Cardiac muscle cell (in vitro differentiated cells and primary cell): ENCODE results near the gene ALPK3. TPM values are rescaled to one million over a fixed set of nuclear protein-coding genes. Genes with fewer than 3 reads are reported as not detected.

Experiments
- DNase-seq, 2 donors: peaks; one replicate each; pipeline versions ENCODE4 v3.0.0 to v3.0.0-alpha.2; 2010 to 2017; ENCODE audit warnings: low read depth in 1 of 2, low spot score in 1 of 2
- H3K27ac ChIP-seq: fragments of 200-600 bp; sonication (generic); 2 replicates; pipeline ENCODE4 v1.5.1; 2016
- H3K27me3 ChIP-seq: fragments of 200-600 bp; sonication (generic); 2 replicates; pipeline ENCODE4 v1.6.0; 2016; ENCODE audit warnings: control low read depth
- H3K36me3 ChIP-seq: fragments of 200-600 bp; sonication (generic); 2 replicates; pipeline ENCODE4 v1.5.1; 2016; ENCODE audit warnings: control low read depth
- H3K4me1 ChIP-seq: fragments of 200-600 bp; sonication (generic); 2 replicates; pipeline ENCODE4 v1.8.1; 2017; ENCODE audit warnings: low read depth, mild to moderate bottlenecking, mixed run types
- H3K4me3 ChIP-seq: fragments of 200-600 bp; sonication (generic); 2 replicates; pipeline ENCODE4 v1.5.1; 2016; ENCODE audit warnings: mild to moderate bottlenecking
- H3K9me3 ChIP-seq: fragments of 200-600 bp; sonication (generic); 2 replicates; pipeline ENCODE4 v1.5.1; 2017; ENCODE audit warnings: low read depth, mild to moderate bottlenecking, control low read depth
- polyA plus RNA-seq: library from polyadenylated mRNA; unstranded; fragments of >200 nt; fragmentation: Nextera tagmentation; extraction: Ambion mirVana; gene quantifications from 2 replicates; pipeline ENCODE4 v1.2.1, GENCODE V29; 2016
- total RNA-seq: library from RNA; depleted of rRNA; stranded (reverse); fragments of >200 nt; gene quantifications from 2 replicates; pipeline ENCODE4 v1.2.3, GENCODE V29; 2016
- TF ChIP-seq, protein P1 (sequence below): IDR thresholded peaks from 2 replicates; pipeline ENCODE4 v1.5.1; 2012; ENCODE audit warnings: low read depth, mild to moderate bottlenecking, low read length

The ALPK3 gene
- total and polyA plus RNA-seq, 2 experiments from 2014 or later, result 16.6 to 52.1 TPM

- TF ChIP-seq, protein P1, sequence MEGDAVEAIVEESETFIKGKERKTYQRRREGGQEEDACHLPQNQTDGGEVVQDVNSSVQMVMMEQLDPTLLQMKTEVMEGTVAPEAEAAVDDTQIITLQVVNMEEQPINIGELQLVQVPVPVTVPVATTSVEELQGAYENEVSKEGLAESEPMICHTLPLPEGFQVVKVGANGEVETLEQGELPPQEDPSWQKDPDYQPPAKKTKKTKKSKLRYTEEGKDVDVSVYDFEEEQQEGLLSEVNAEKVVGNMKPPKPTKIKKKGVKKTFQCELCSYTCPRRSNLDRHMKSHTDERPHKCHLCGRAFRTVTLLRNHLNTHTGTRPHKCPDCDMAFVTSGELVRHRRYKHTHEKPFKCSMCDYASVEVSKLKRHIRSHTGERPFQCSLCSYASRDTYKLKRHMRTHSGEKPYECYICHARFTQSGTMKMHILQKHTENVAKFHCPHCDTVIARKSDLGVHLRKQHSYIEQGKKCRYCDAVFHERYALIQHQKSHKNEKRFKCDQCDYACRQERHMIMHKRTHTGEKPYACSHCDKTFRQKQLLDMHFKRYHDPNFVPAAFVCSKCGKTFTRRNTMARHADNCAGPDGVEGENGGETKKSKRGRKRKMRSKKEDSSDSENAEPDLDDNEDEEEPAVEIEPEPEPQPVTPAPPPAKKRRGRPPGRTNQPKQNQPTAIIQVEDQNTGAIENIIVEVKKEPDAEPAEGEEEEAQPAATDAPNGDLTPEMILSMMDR, result no peak
- H3K36me3 ChIP-seq, result peaks cover 2% of the 10 kb centered on the region
These were observed 41.2 kb upstream of the ALPK3 start for GRCh38 chr15:84775867-84776449.

GRCh38 chr15:84778194-84778593, 39.0 kb upstream of the ALPK3 start:
- H3K4me1 ChIP-seq, result no peaks in the 10 kb centered on the region
- DNase-seq, result no peak
- H3K27me3 ChIP-seq, result no peaks in the 10 kb centered on the region
- TF ChIP-seq, protein P1, result no peak
- no peak overlapping the region for H3K4me3 ChIP-seq
- H3K36me3 ChIP-seq, result peaks cover 7% of the 10 kb centered on the region
- no peak overlapping the region for H3K27ac ChIP-seq
- no peaks in the 10 kb centered on the region for H3K9me3 ChIP-seq

More at GRCh38 chr15:84775867-84776449, 41.2 kb upstream of the ALPK3 start:
- H3K4me3 ChIP-seq, result no peak overlapping the region
- H3K9me3 ChIP-seq, result no peaks in the 10 kb centered on the region
- no peaks in the 10 kb centered on the region for H3K4me1 ChIP-seq
- H3K27ac ChIP-seq, result no peak overlapping the region
- no peak for DNase-seq
- H3K27me3 ChIP-seq, result no peaks in the 10 kb centered on the region

- Histone ChIP-seq H3K36me3 (peaks cover 22% of the 10 kb centered on the region), H3K9me3 (no peaks in the 10 kb centered on the region), H3K27ac (no peak overlapping the region), H3K4me3 (no peak overlapping the region), H3K27me3 (no peaks in the 10 kb centered on the region), H3K4me1 (no peaks in the 10 kb centered on the region)
- DNase-seq, result no peak
- TF ChIP-seq, protein P1, result no peak
These were observed 36.7 kb upstream of the ALPK3 start for GRCh38 chr15:84780492-84780891.

- Histone ChIP-seq H3K27me3 (no peaks in the 10 kb centered on the region), H3K9me3 (no peaks in the 10 kb centered on the region), H3K27ac (peak overlapping the region; percentile 2), H3K36me3 (peaks cover 22% of the 10 kb centered on the region), H3K4me3 (no peak overlapping the region), H3K4me1 (no peaks in the 10 kb centered on the region)
- TF ChIP-seq, protein P1, result no peak
- no peak for DNase-seq
These were observed 35.7 kb upstream of the ALPK3 start for GRCh38 chr15:84781495-84781894.

DNA sequence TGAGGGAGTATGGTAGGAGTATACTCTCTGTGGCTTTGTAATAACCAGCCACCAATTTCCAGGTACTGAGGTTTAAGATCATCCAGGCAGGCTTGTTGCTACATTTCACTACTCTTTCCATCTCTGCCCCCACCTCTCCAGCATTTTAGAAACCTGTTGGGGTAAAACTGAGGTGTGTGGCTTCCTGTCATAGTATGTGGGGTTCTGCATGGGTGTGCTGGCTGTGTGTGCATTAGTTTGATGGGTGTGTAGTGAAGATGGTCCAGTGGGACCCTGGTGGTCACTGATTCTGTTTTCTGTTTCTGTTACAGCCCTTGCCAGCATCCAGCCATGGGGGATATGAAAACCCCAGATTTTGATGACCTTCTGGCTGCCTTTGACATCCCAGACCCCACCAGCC, 34.8 kb upstream of the ALPK3 start:
- H3K27ac ChIP-seq, result no peak overlapping the region
- no peak for DNase-seq
- no peak overlapping the region for H3K4me3 ChIP-seq
- no peaks in the 10 kb centered on the region for H3K9me3 ChIP-seq
- TF ChIP-seq, protein P1, result no peak
- H3K27me3 ChIP-seq, result no peaks in the 10 kb centered on the region
- peaks cover 22% of the 10 kb centered on the region for H3K36me3 ChIP-seq
- H3K4me1 ChIP-seq, result no peaks in the 10 kb centered on the region
